Ishikawa (cell line): ENCODE results near the gene KCTD14.

ENCODE experiments used
- CEBPB ChIP-seq: IDR thresholded peaks from 2 replicates; pipeline ENCODE4 v1.6.1; 2012
- CREB1 ChIP-seq: IDR thresholded peaks from 2 replicates; pipeline ENCODE4 v1.6.1; 2012; ENCODE audit warnings: low read depth
- EGR1 ChIP-seq: IDR thresholded peaks from 2 replicates; pipeline ENCODE4 v1.6.1; 2012
- EP300 ChIP-seq: IDR thresholded peaks from 2 replicates; pipeline ENCODE4 v1.6.1; 2012; ENCODE audit warnings: borderline replicate concordance
- FOXM1 ChIP-seq: IDR thresholded peaks from 2 replicates; pipeline ENCODE4 v1.6.1; 2012; ENCODE audit warnings: low read depth, borderline replicate concordance
- MAX ChIP-seq: IDR thresholded peaks from 2 replicates; pipeline ENCODE4 v1.6.1; 2012
- NFIC ChIP-seq: IDR thresholded peaks from 2 replicates; pipeline ENCODE4 v1.6.1; 2012
- RAD21 ChIP-seq: IDR thresholded peaks from 2 replicates; pipeline ENCODE4 v1.6.1; 2012; ENCODE audit warnings: low read depth
- REST ChIP-seq: IDR thresholded peaks from 2 replicates; pipeline ENCODE4 v1.6.1; 2012; ENCODE audit warnings: low read depth, mild to moderate bottlenecking
- TAF1 ChIP-seq: IDR thresholded peaks from 2 replicates; pipeline ENCODE4 v1.6.1; 2012; ENCODE audit warnings: low read depth, mild to moderate bottlenecking
- TCF12 ChIP-seq: IDR thresholded peaks from 2 replicates; pipeline ENCODE4 v1.6.1; 2012; ENCODE audit warnings: low read depth
- TEAD4 ChIP-seq: IDR thresholded peaks from 2 replicates; pipeline ENCODE4 v1.6.1; 2012
- USF1 ChIP-seq: IDR thresholded peaks from 2 replicates; pipeline ENCODE4 v1.6.1; 2012
- YY1 ChIP-seq: IDR thresholded peaks from 2 replicates; pipeline ENCODE4 v1.6.1; 2012; ENCODE audit warnings: low read depth
- ZBTB7A ChIP-seq: IDR thresholded peaks from 2 replicates; pipeline ENCODE4 v1.6.1; 2012; ENCODE audit warnings: low read depth

KCTD14 gene

GRCh38 chr11:78066471-78066870 lies 43.4 kb upstream of the KCTD14 start:
- TF ChIP-seq EGR1 (no peak), TEAD4 (no peak), FOXM1 (no peak), CREB1 (no peak), NFIC (no peak), TCF12 (no peak)

GRCh38 chr11:78065203-78065602 lies 42.1 kb upstream of the KCTD14 start:
- TF ChIP-seq RAD21 (no peak), YY1 (no peak), EGR1 (no peak), TEAD4 (no peak), NFIC (no peak), USF1 (no peak), ZBTB7A (no peak), CEBPB (no peak), TCF12 (no peak), TAF1 (no peak), MAX (no peak), REST (no peak), FOXM1 (no peak), EP300 (no peak), CREB1 (no peak)

- TF ChIP-seq REST (no peak), ZBTB7A (no peak), CEBPB (no peak), FOXM1 (no peak), TAF1 (no peak), TEAD4 (no peak), CREB1 (no peak), USF1 (no peak), YY1 (no peak)
Observed at GRCh38 chr11:78063440-78064181, 40.5 kb upstream of the KCTD14 start, which contains the start of gene THRSP. TSS of gene THRSP (plus strand) at chr11:78063861. CDS start at chr11:78063882, 21 bp downstream.

- TF ChIP-seq YY1 = no peak
- TF ChIP-seq TCF12 = no peak
- no peak for TF ChIP-seq MAX
- TF ChIP-seq TAF1 = no peak
- TF ChIP-seq RAD21 = no peak
- TF ChIP-seq TEAD4 = no peak
- no peak for TF ChIP-seq REST
- no peak for TF ChIP-seq CEBPB
- no peak for TF ChIP-seq ZBTB7A
- TF ChIP-seq EGR1 = no peak
- TF ChIP-seq USF1 = no peak
Observed at GRCh38 chr11:78062671-78063070, 39.6 kb upstream of the KCTD14 start.
